CD4-positive, alpha-beta T cell treated with Interleukin-15 for 1 hour (primary cell): ENCODE results near the gene CELF4.

Experiments used
- DNase-seq: peaks from one replicate; pipeline ENCODE4 v3.0.0-alpha.2; 2020

CELF4 gene

GRCh38 chr18:37339701-37340215, 225.8 kb downstream of the CELF4 start:
- DNase-seq, result no peak

GRCh38 chr18:37336568-37337285, 228.9 kb downstream of the CELF4 start:
- DNase-seq, result no peak

GRCh38 chr18:37335409-37335736, 230.2 kb downstream of the CELF4 start:
- no peak for DNase-seq

- no peak for DNase-seq
These were observed 230.8 kb downstream of the CELF4 start for GRCh38 chr18:37334631-37335408.

GRCh38 chr18:37332628-37333420, 232.8 kb downstream of the CELF4 start:
- DNase-seq, result no peak

GRCh38 chr18:37332219-37332618, 233.4 kb downstream of the CELF4 start:
- no peak for DNase-seq

- no peak for DNase-seq
These were observed 235.4 kb downstream of the CELF4 start for GRCh38 chr18:37330173-37330572.

- DNase-seq, result no peak
These were observed 236.5 kb downstream of the CELF4 start for GRCh38 chr18:37328946-37329719.

- DNase-seq, result no peak
These were observed 238.5 kb downstream of the CELF4 start for GRCh38 chr18:37327063-37327577.

- DNase-seq, result no peak
These were observed 243.0 kb downstream of the CELF4 start for GRCh38 chr18:37322492-37323035.

GRCh38 chr18:37321582-37322491, 243.8 kb downstream of the CELF4 start:
- no peak for DNase-seq

GRCh38 chr18:37320317-37320716, 245.3 kb downstream of the CELF4 start:
- DNase-seq, result no peak

- DNase-seq, result no peak
These were observed 246.9 kb downstream of the CELF4 start for GRCh38 chr18:37318360-37319355.

- DNase-seq, result no peak
These were observed 248.1 kb downstream of the CELF4 start for GRCh38 chr18:37317486-37317885.

- no peak for DNase-seq
These were observed 249.1 kb downstream of the CELF4 start for GRCh38 chr18:37316468-37316867.

- DNase-seq, result no peak
These were observed 249.7 kb downstream of the CELF4 start for GRCh38 chr18:37315935-37316334.

GRCh38 chr18:37314534-37314933, 251.1 kb downstream of the CELF4 start:
- DNase-seq, result no peak

GRCh38 chr18:37313624-37314023, 252.0 kb downstream of the CELF4 start:
- DNase-seq, result no peak

GRCh38 chr18:37309861-37310260, 255.7 kb downstream of the CELF4 start:
- DNase-seq, result no peak

GRCh38 chr18:37309059-37309458, 256.5 kb downstream of the CELF4 start:
- DNase-seq, result no peak
